Left ventricle myocardium inferior (tissue), 1 donor: ENCODE data around the gene PEA15. TPM values are rescaled to one million over a fixed set of nuclear protein-coding genes. Genes with fewer than 3 reads are reported as not detected.

ENCODE experiments used
- DNase-seq: peaks from one replicate; pipeline ENCODE4 v3.0.0-alpha.2; 2020
- H3K27ac ChIP-seq: fragments of 200-600 bp; replicated peaks from 2 replicates; pipeline ENCODE4 v1.8.0; 2021
- H3K27me3 ChIP-seq: fragments of 200-600 bp; 2 replicates; pipeline ENCODE4 v1.8.0; 2021; ENCODE audit warnings: low read depth
- H3K36me3 ChIP-seq: fragments of 200-600 bp; 2 replicates; pipeline ENCODE4 v1.8.0; 2021
- H3K4me1 ChIP-seq: fragments of 200-600 bp; 2 replicates; pipeline ENCODE4 v1.8.0; 2021
- H3K4me3 ChIP-seq: fragments of 200-600 bp; 2 replicates; pipeline ENCODE4 v1.8.0; 2021; ENCODE audit warnings: mild to moderate bottlenecking, moderate library complexity
- H3K9me3 ChIP-seq: fragments of 200-600 bp; replicated peaks from 2 replicates; pipeline ENCODE4 v1.8.0; 2021
- CTCF ChIP-seq: fragments of 200-600 bp; IDR thresholded peaks from 2 replicates; pipeline ENCODE4 v1.8.0; 2021; ENCODE audit warnings: antibody characterized with exemption, mild to moderate bottlenecking, borderline replicate concordance
- intact Hi-C: fragments of 100-400 bp; cut with micrococcal nuclease; formaldehyde crosslinking; loops from one replicate; pipeline ENCODE4 v1.11.0; 2022
- total RNA-seq: library from RNA; stranded (reverse); fragmentation: NEBNext Ultra II Directional; extraction: Animal tissue kit (Norgen Biotek cat#: 25700); gene quantifications from one replicate; pipeline ENCODE4 v1.2.1, GENCODE V29; 2021
- donor health status: DM: no; HTN: yes; CAD: no; lungs with severe emphysema.

The PEA15 gene
- total RNA-seq, 1 donor from 2014 or later, result 280 TPM

- no peak for DNase-seq
- no peak for TF ChIP-seq CTCF
- intact Hi-C loops, result no loop called here
These were observed 3.6 kb downstream of the PEA15 start for GRCh38 chr1:160208557-160209320.

GRCh38 chr1:160209321-160210046 is 4.3 kb downstream of the PEA15 start:
- intact Hi-C loops, result no loop called here
- Histone ChIP-seq H3K36me3 (peaks cover 39% of the 10 kb centered on the region), H3K9me3 (no peaks in the 10 kb centered on the region), H3K27ac (peak overlapping the region; percentile 96), H3K27me3 (no peaks in the 10 kb centered on the region), H3K4me1 (peaks cover 78% of the 10 kb centered on the region), H3K4me3 (peak overlapping the region; percentile 12)
- TF ChIP-seq CTCF, result no peak
- DNase-seq, result peak; percentile 67

More at GRCh38 chr1:160208557-160209320, 3.6 kb downstream of the PEA15 start:
- Histone ChIP-seq H3K36me3 (peaks cover 32% of the 10 kb centered on the region), H3K27ac (peak overlapping the region; percentile 96), H3K9me3 (no peaks in the 10 kb centered on the region), H3K27me3 (no peaks in the 10 kb centered on the region), H3K4me1 (peaks cover 81% of the 10 kb centered on the region), H3K4me3 (peak overlapping the region; percentile 95)

GRCh38 chr1:160210561-160210960 is 5.4 kb downstream of the PEA15 start:
- H3K9me3 ChIP-seq, result no peaks in the 10 kb centered on the region
- intact Hi-C loops, result no loop called here
- peak overlapping the region; percentile 12 for H3K4me3 ChIP-seq
- no peak for DNase-seq
- H3K27me3 ChIP-seq, result no peaks in the 10 kb centered on the region
- peak overlapping the region; percentile 96 for H3K27ac ChIP-seq
- peaks cover 50% of the 10 kb centered on the region for H3K36me3 ChIP-seq
- TF ChIP-seq CTCF, result no peak
- H3K4me1 ChIP-seq, result peaks cover 72% of the 10 kb centered on the region

GRCh38 chr1:160211046-160211790 is 6.0 kb downstream of the PEA15 start:
- no peaks in the 10 kb centered on the region for H3K27me3 ChIP-seq
- TF ChIP-seq CTCF, result no peak
- no peaks in the 10 kb centered on the region for H3K9me3 ChIP-seq
- H3K4me1 ChIP-seq, result peaks cover 72% of the 10 kb centered on the region
- no peak overlapping the region for H3K4me3 ChIP-seq
- H3K36me3 ChIP-seq, result peaks cover 57% of the 10 kb centered on the region
- H3K27ac ChIP-seq, result peak overlapping the region; percentile 96
- intact Hi-C loops, result no loop called here
- DNase-seq, result no peak

GRCh38 chr1:160214481-160215140 is 9.4 kb downstream of the PEA15 start:
- no peaks in the 10 kb centered on the region for H3K27me3 ChIP-seq
- H3K4me3 ChIP-seq, result no peak overlapping the region
- peaks cover 72% of the 10 kb centered on the region for H3K4me1 ChIP-seq
- DNase-seq, result no peak
- intact Hi-C loops, result no loop called here
- peaks cover 79% of the 10 kb centered on the region for H3K36me3 ChIP-seq
- H3K27ac ChIP-seq, result peak overlapping the region; percentile 66
- TF ChIP-seq CTCF, result no peak
- no peaks in the 10 kb centered on the region for H3K9me3 ChIP-seq
